GM12892 (cell line): ENCODE results near the gene SART1.

Experiments used
- POLR2A ChIP-seq: IDR thresholded peaks from 2 replicates; pipeline ENCODE4 v1.6.1; 2011; ENCODE audit warnings: low read depth, low read length, control low read depth
- POLR2AphosphoS5 ChIP-seq: IDR thresholded peaks from 2 replicates; pipeline ENCODE4 v1.6.1; 2011; ENCODE audit warnings: low read depth, low read length, control low read depth

GRCh38 chr11:65944191-65944590 is 17.3 kb upstream of the SART1 start:
- no peak for TF ChIP-seq POLR2A
- no peak for TF ChIP-seq POLR2AphosphoS5
